Activated CD8-positive, alpha-beta T cell treated with anti-CD3 and anti-CD28 coated beads for 36 hours (primary cell): ENCODE results near the gene KIF21A. TPM values are rescaled to one million over a fixed set of nuclear protein-coding genes. Genes with fewer than 3 reads are reported as not detected.

Experiments
- ATAC-seq: fragments of 200-7000 bp; cut with Tn5 transposase; one replicate; pipeline ENCODE4 v1.10.0; 2021; ENCODE audit warnings: mild to moderate bottlenecking, moderate library complexity
- CTCF ChIA-PET: fragments of 350-600 bp; sonication (Branson Sonifier 250); formaldehyde crosslinking; loops from one replicate; lab custom pipeline; 2021; ENCODE audit warnings: antibody characterized with exemption; lab: Charles Lee
- POLR2A ChIA-PET: fragments of 350-600 bp; sonication (Branson Sonifier 250); formaldehyde crosslinking; loops from one replicate; lab custom pipeline; 2021; ENCODE audit warnings: antibody characterized with exemption; lab: Charles Lee
- DNase-seq: peaks from one replicate; pipeline ENCODE4 v3.0.0-alpha.2; 2020
- H3K27ac Mint-ChIP-seq: one replicate; pipeline ENCODE4 v1.8.0; 2021; ENCODE audit warnings: mild to moderate bottlenecking, mixed read lengths
- H3K27me3 Mint-ChIP-seq: one replicate; pipeline ENCODE4 v1.8.0; 2021; ENCODE audit warnings: mixed read lengths
- H3K36me3 Mint-ChIP-seq: one replicate; pipeline ENCODE4 v1.8.0; 2021; ENCODE audit warnings: low read depth, mixed read lengths
- H3K4me1 Mint-ChIP-seq: one replicate; pipeline ENCODE4 v1.8.0; 2021; ENCODE audit warnings: low read depth, mixed read lengths
- H3K4me3 Mint-ChIP-seq: one replicate; pipeline ENCODE4 v1.8.0; 2021; ENCODE audit warnings: mild to moderate bottlenecking, moderate library complexity, mixed read lengths
- H3K9me3 Mint-ChIP-seq: one replicate; pipeline ENCODE4 v1.8.0; 2021; ENCODE audit warnings: mixed read lengths
- CTCF ChIP-seq: fragments of 200-600 bp; IDR thresholded peaks from one replicate; pipeline ENCODE4 v1.8.0; 2022; ENCODE audit warnings: antibody characterized with exemption, mild to moderate bottlenecking
- intact Hi-C: fragments of 100-400 bp; cut with micrococcal nuclease; formaldehyde crosslinking; loops from one replicate; pipeline ENCODE4 v1.10.0; 2022
- total RNA-seq, 2 experiments: library from RNA; stranded (reverse); gene quantifications; one replicate each; pipeline ENCODE4 v1.2.3, GENCODE V29; 2021

KIF21A gene
- total RNA-seq, 2 experiments from 2014 or later: 18.0 to 20.0 TPM

- Mint-ChIP-seq H3K9me3 (no peaks in the 10 kb centered on the region), H3K4me1 (no peaks in the 10 kb centered on the region), H3K4me3 (no peak overlapping the region), H3K27ac (no peak overlapping the region), H3K27me3 (no peaks in the 10 kb centered on the region), H3K36me3 (no peaks in the 10 kb centered on the region)
- ATAC-seq (no peak), DNase-seq (no peak)
- intact Hi-C loops: no loop called here
- CTCF ChIA-PET: no interaction called here
- TF ChIP-seq CTCF: no peak
- POLR2A ChIA-PET: no interaction called here
Measured at GRCh38 chr12:39393179-39393578, 49.7 kb downstream of the KIF21A start.

- ATAC-seq (no peak), DNase-seq (no peak)
- ChIA-PET CTCF (interaction anchor here (0.8 to 1.1 kb wide), 3 partner anchors 9 to 17 kb away, joined by 3 to 4 read pairs (median 4); no protein-coding TSS in a partner anchor), POLR2A (no interaction called here)
- TF ChIP-seq CTCF: no peak
- Mint-ChIP-seq H3K4me1 (no peaks in the 10 kb centered on the region), H3K27me3 (no peaks in the 10 kb centered on the region), H3K4me3 (no peak overlapping the region), H3K27ac (no peak overlapping the region), H3K36me3 (no peaks in the 10 kb centered on the region), H3K9me3 (no peaks in the 10 kb centered on the region)
- intact Hi-C loops: no loop called here
Measured at GRCh38 chr12:39392154-39392925, 50.6 kb downstream of the KIF21A start.

- no peaks in the 10 kb centered on the region for H3K27me3 Mint-ChIP-seq
- H3K36me3 Mint-ChIP-seq: no peaks in the 10 kb centered on the region
- no peak overlapping the region for H3K4me3 Mint-ChIP-seq
- no peaks in the 10 kb centered on the region for H3K9me3 Mint-ChIP-seq
- DNase-seq (no peak), ATAC-seq (no peak)
- TF ChIP-seq CTCF: no peak
- CTCF ChIA-PET: no interaction called here
- intact Hi-C loops: no loop called here
- no peaks in the 10 kb centered on the region for H3K4me1 Mint-ChIP-seq
- POLR2A ChIA-PET: no interaction called here
- no peak overlapping the region for H3K27ac Mint-ChIP-seq
Measured at GRCh38 chr12:39390752-39391151, 52.2 kb downstream of the KIF21A start.

GRCh38 chr12:39389399-39390150, 53.3 kb downstream of the KIF21A start:
- intact Hi-C loops: no loop called here
- Mint-ChIP-seq H3K36me3 (no peaks in the 10 kb centered on the region), H3K27me3 (no peaks in the 10 kb centered on the region), H3K27ac (no peak overlapping the region), H3K9me3 (no peaks in the 10 kb centered on the region), H3K4me3 (no peak overlapping the region), H3K4me1 (no peaks in the 10 kb centered on the region)
- CTCF ChIA-PET: no interaction called here
- DNase-seq (no peak), ATAC-seq (no peak)
- POLR2A ChIA-PET: no interaction called here
- no peak for TF ChIP-seq CTCF

GRCh38 chr12:39386335-39386734, 56.6 kb downstream of the KIF21A start:
- intact Hi-C loops: no loop called here
- DNase-seq (no peak), ATAC-seq (no peak)
- Mint-ChIP-seq H3K36me3 (no peaks in the 10 kb centered on the region), H3K27ac (no peak overlapping the region), H3K4me3 (no peak overlapping the region), H3K4me1 (no peaks in the 10 kb centered on the region), H3K27me3 (no peaks in the 10 kb centered on the region), H3K9me3 (no peaks in the 10 kb centered on the region)
- CTCF ChIA-PET: interaction anchor here (1.3 to 1.5 kb wide), 2 partner anchors 11 to 188 kb away, joined by 3 to 4 read pairs; no protein-coding TSS in a partner anchor
- no peak for TF ChIP-seq CTCF
- POLR2A ChIA-PET: interaction anchor here (1.1 to 1.2 kb wide), 2 partner anchors 8 to 14 kb away, joined by 3 to 5 read pairs; no protein-coding TSS in a partner anchor
